ENCODE measurements around the gene RRP1B.

The RRP1B gene

GRCh38 chr21:43684424-43684823 is 25.1 kb downstream of the RRP1B start:
- TF ChIP-seq CTCF (IDR thresholded peaks at IDR 0.05; ENCODE audit: low read depth, low read length), result no peak
- H3K4me3 ChIP-seq (replicated peaks in 1 of 2; ENCODE audit: low read depth in 2 of 2, low read length in 2 of 2), result no peak overlapping the region
- DNase-seq (ENCODE audit: low read depth in 2 of 2), result peak; percentile 16 to 26

- TF ChIP-seq CTCF (IDR thresholded peaks at IDR 0.05; ENCODE audit: low read depth, low read length), result no peak
- DNase-seq (ENCODE audit: low read depth in 2 of 2), result no peak
These were observed 27.6 kb downstream of the RRP1B start for GRCh38 chr21:43686811-43687565.

GRCh38 chr21:43687566-43688399 is 28.4 kb downstream of the RRP1B start:
- DNase-seq (ENCODE audit: low read depth in 2 of 2), result no peak
- no peak for TF ChIP-seq CTCF (IDR thresholded peaks at IDR 0.05; ENCODE audit: low read depth, low read length)
- no peak overlapping the region for H3K4me3 ChIP-seq (replicated peaks in 1 of 2; ENCODE audit: low read depth in 2 of 2, low read length in 2 of 2)

More at GRCh38 chr21:43686811-43687565, 27.6 kb downstream of the RRP1B start:
- no peak overlapping the region for H3K4me3 ChIP-seq (replicated peaks in 1 of 2; ENCODE audit: low read depth in 2 of 2, low read length in 2 of 2)

GRCh38 chr21:43688906-43689305 is 29.5 kb downstream of the RRP1B start:
- no peak for TF ChIP-seq CTCF (IDR thresholded peaks at IDR 0.05; ENCODE audit: low read depth, low read length)
- no peak overlapping the region for H3K4me3 ChIP-seq (replicated peaks in 1 of 2; ENCODE audit: low read depth in 2 of 2, low read length in 2 of 2)

GRCh38 chr21:43689556-43690337 is 30.4 kb downstream of the RRP1B start:
- TF ChIP-seq CTCF (IDR thresholded peaks at IDR 0.05; ENCODE audit: low read depth, low read length), result no peak
- H3K4me3 ChIP-seq (replicated peaks in 1 of 2; ENCODE audit: low read depth in 2 of 2, low read length in 2 of 2), result no peak overlapping the region
- DNase-seq (ENCODE audit: low read depth in 2 of 2), result no peak

More at GRCh38 chr21:43688906-43689305, 29.5 kb downstream of the RRP1B start:
- no peak for DNase-seq (ENCODE audit: low read depth in 2 of 2)

- no peak for DNase-seq (ENCODE audit: low read depth in 2 of 2)
- no peak overlapping the region for H3K4me3 ChIP-seq (replicated peaks in 1 of 2; ENCODE audit: low read depth in 2 of 2, low read length in 2 of 2)
- no peak for TF ChIP-seq CTCF (IDR thresholded peaks at IDR 0.05; ENCODE audit: low read depth, low read length)
These were observed 31.0 kb downstream of the RRP1B start for GRCh38 chr21:43690346-43690745.
